HG03066 (cell line): ENCODE results near the gene FAM83C.

Experiments used
- ATAC-seq: cut with Tn5 transposase; IDR thresholded peaks from one replicate; pipeline ENCODE4 v1.9.1; 2021; ENCODE audit warnings: low read depth; ENCODE audit not compliant: unreplicated experiment

Gene FAM83C

GRCh38 chr20:35291654-35292503, at the start of gene FAM83C:
TSS of gene FAM83C (minus strand) at chr20:35292425. CDS start at chr20:35292304, 121 bp downstream.
- ATAC-seq = no peak

GRCh38 chr20:35341366-35342028, 49.3 kb upstream of the FAM83C start:
- ATAC-seq = no peak

GRCh38 chr20:35340436-35340835, 48.2 kb upstream of the FAM83C start:
- ATAC-seq = no peak

DNA sequence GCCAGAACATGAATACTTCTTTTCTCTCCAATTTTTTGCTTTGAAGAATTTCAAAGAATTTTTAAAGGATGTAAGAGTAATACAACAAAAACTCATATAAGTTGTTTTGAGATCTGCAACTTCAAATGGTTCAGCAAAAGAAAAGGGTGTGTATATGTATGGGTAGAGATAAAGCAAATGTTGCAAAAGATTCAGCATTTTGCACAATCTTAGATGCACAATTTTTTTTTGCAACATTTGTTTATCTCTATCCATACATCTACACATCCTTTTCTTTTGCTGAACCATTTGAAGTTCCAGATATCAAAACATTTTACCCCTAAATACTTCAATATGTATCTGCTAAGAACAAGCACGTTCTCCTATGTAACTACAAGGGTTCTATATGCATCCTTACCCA, 47.4 kb upstream of the FAM83C start:
- no peak for ATAC-seq

DNA sequence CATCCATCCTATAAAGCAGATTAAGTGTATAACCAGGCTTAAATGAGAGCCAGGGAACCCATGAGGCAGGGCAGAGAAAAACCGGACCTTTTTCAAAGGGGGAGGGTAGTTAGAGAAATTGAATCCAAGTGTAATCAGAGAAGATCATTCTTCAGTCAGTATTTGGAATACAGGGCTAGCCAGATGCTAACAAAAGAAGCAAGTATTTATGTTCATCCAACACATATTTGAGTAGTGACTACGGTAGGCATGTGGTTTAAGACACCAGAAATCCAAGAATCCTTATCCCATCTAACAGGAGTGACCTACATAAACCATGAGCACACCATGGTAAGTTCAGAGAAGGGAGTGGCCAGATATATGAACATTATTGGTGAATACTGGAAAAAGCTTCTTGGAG, 46.8 kb upstream of the FAM83C start:
- ATAC-seq = no peak

DNA sequence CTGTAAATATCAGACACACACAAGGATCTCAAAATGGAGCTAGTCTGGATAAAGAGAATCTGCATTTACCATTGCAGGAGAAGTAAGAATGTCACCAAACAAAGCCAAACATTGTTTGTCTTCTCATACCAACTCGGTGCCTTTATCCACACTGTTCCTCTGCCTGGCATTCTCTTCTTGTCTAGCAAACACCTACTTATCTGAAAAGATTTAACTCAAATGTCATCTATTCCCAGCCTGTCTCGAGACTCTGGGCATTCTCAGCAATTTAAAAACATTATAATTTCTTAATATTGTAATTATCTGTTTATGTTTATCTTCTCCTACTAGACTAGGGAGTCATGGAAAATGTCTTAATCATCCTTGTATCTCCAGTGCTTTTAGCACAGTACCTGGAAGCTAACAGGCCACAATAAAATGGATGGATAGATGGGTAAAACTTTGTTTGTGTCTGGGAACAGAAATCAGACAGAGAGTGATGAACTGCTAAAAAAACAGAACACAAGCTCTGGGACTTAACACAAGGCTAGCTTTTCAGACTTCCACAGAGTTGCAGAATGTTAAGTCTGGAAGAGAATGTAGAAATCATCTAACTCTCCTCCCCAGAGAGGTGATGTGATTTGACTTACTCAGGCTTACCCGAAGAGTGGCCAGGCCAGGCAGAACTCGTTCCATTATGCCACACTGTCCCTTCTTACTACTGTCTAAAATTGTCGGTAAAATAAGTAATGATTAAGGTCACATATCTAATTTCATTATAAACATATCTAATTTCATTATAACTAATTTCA, 42.3 kb upstream of the FAM83C start:
- ATAC-seq = no peak

- ATAC-seq = no peak
Measured at GRCh38 chr20:35333606-35334005, 41.4 kb upstream of the FAM83C start.

DNA sequence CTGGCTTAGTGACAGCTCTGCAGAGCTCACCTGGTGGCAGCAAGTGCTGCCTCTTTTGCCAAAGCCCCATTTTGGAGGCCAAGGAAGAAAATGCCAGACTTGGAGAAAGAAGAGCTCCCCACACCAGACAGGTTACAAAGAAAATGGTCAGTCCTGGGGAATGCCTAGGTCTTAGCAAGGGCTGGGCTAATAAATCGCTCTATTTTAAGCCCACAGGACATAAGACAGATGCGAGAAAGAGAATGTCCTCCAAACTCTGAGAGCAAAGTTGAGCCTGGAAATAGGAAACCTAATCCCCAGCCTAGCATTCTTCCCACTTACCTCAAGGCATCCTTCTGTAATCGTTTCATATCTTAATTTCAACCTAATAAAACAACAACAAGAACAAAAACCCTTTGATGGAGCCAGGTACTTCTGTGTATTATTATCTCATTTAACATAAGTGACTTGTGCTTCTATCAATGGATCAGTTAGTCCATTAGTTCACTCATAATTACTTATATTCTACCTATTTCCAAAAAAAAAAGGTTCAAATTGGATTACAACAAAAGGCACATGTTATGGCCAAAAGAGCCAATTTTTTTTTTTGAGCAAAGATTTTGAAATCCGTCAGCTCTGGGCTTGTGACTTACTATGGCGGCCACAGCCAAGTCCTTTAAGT, 40.4 kb upstream of the FAM83C start:
- ATAC-seq = no peak

- ATAC-seq = no peak
Measured at GRCh38 chr20:35329435-35330139, 37.4 kb upstream of the FAM83C start.

GRCh38 chr20:35328689-35329088, 36.5 kb upstream of the FAM83C start:
- no peak for ATAC-seq

DNA sequence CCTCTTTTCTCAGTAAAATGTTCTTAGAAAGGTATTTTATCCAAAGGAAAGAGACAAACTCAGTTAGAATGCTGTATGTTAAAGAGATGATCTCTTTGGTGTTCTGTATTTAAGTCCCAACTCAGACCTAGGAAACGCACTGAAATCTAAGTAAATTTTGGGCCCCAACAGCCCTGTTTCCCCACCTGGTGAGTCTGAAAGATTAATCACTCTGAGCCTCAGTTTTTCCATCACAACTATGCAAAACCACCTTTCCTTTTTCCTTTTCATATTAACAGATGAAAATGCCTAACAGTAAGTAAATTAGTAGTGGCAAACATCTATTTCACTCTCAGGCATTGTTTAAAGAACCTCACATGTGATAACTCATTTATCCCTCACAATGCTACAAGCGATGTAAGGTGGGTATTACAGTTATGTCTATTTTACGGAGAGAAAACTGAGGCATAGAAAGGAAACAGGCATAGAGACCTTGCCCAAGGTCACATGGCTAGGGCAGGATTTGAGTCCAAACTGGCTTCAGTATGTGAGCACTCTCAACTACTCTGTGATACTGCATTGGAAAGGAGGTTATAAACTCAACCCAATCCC, 36.0 kb upstream of the FAM83C start:
- ATAC-seq = no peak

GRCh38 chr20:35327074-35327976, 35.1 kb upstream of the FAM83C start:
- ATAC-seq = no peak

DNA sequence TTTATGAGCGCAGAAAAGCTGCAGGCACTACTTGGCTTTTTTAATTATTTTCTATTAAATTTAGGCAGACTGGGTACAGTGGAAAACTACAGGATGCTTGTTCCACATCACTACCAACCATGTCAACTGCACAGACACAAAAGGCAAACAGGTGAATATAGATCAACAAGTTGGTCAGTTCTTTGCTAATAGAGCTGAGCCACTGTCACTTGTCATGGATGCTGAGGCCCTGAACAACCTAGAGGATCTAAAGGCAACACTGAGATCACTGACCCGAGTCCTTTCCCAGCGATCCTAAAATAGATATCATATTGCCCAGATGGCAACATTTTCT, 34.5 kb upstream of the FAM83C start:
- no peak for ATAC-seq

DNA sequence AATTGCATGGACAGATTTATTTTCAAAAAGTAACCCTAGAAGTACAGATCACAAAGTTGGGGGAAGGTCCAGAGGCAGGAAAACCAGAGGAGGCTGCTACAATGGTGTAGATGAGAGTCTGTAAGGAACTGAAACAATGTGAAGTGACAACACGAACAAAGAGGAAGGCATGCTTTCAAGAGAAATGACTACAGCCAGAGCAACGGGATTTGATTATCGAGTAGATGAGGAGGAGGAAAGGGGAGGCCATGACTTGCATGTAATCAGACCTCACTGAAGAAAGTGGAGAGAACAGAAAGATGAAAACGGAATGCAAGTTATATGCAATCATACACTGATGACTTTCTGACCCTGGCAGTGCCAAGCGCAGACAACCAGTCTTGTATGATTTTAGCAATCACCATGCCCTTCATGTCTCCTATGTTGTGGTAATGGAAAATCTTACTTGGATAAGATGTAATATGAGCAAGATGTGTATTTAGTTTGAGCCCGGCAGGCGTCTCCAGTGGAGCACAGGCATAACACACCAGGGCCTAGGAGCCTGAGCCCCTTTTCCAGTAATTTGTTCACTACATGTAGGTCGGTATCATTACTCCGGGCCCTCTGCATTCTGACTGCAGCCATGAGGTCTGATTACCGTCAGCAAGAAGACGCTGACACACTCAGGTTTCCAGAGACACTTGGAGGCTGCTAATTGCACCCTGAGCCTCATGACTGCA, 34.0 kb upstream of the FAM83C start:
- ATAC-seq = no peak

DNA sequence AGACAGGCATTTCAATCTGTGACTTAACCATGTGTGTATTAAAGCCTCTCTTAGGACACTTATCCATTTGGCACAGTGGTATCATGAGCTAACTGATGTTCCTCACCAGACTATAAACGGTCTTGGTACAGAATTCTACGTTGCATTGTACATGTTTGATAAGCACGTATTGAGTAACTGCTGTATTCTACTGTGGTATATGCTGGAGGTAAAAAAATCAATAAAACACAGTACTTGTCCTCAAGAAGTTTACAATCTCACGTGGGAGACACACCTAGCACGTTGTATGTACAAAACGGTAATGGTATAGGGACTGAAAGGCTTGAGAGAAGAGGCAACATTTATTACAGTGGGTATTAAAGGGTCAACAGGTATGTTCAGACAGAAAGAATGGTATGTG, 33.2 kb upstream of the FAM83C start:
- no peak for ATAC-seq

- no peak for ATAC-seq
Measured at GRCh38 chr20:35320396-35321126, 28.3 kb upstream of the FAM83C start.

GRCh38 chr20:35319871-35320197, 27.6 kb upstream of the FAM83C start:
- no peak for ATAC-seq
